Measurements from ENCODE around the gene MPIG6B. TPM values are rescaled to one million over a fixed set of nuclear protein-coding genes. Genes with fewer than 3 reads are reported as not detected.
A peak's percentile ranks its signal among the peaks of the same experiment; 100 is the strongest.

Gene MPIG6B
- polyA plus RNA-seq, 1 donor (not counting 4 experiments of a cell fraction or from before 2014, with no cell fraction given), result 0.10 TPM

- Histone ChIP-seq H3K9me1 (ENCODE audit: control insufficient read depth, extremely low read depth, insufficient read depth, low read length) (no peaks in the 10 kb centered on the region), H3K36me3 (ENCODE audit: control insufficient read depth in 2 of 2, extremely low read depth in 1 of 2, insufficient read depth in 2 of 2, low read length in 2 of 2) (no peaks in the 10 kb centered on the region), H3K4me1 (ENCODE audit: control insufficient read depth, extremely low read depth, insufficient read depth, low read length) (peaks cover 22% of the 10 kb centered on the region), H3K4me3 (ENCODE audit: control insufficient read depth in 2 of 3, extremely low read depth in 1 of 3, insufficient read depth in 2 of 3, low read depth in 1 of 3, low read length in 3 of 3) (no peak overlapping the region), H3K9ac (ENCODE audit: control insufficient read depth, extremely low read depth, insufficient read depth, low read length) (no peak overlapping the region), H3K79me2 (ENCODE audit: control insufficient read depth, insufficient read depth, low read length) (no peaks in the 10 kb centered on the region), H3K27ac (ENCODE audit: control insufficient read depth, insufficient read depth, low read length) (no peak overlapping the region), H3K27me3 (ENCODE audit: control insufficient read depth, extremely low read depth, insufficient read depth, low read length) (no peaks in the 10 kb centered on the region), H4K20me1 (ENCODE audit: control insufficient read depth, extremely low read depth, insufficient read depth, low read length) (no peaks in the 10 kb centered on the region), H3K9me3 (ENCODE audit: control insufficient read depth, low read depth, low read length) (no peaks in the 10 kb centered on the region), H2AFZ (ENCODE audit: control insufficient read depth, low read length) (peak overlapping the region; percentile 83), H3K4me2 (ENCODE audit: control insufficient read depth, extremely low read depth, insufficient read depth, low read depth, low read length) (peak overlapping the region; percentile 43)
- dilution Hi-C loops (cut with MboI; ENCODE audit: extremely low pct_ligation_motif_present, low sequenced_read_pairs), result no loop called here
- no peak for FAIRE-seq
- no peak for DNase-seq (ENCODE audit: low read depth, low spot score)
- peak; percentile 61 to 93 (median 74) for TF ChIP-seq CTCF (optimal IDR thresholded peaks at IDR 0.05 in 1 of 3, IDR thresholded peaks at IDR 0.05 in 1 of 3, conservative IDR thresholded peaks at IDR 0.05 in 1 of 3; ENCODE audit: extremely low read depth in 1 of 3, insufficient read depth in 2 of 3, low read length in 3 of 3)
- no peak for TF ChIP-seq EZH2 (IDR thresholded peaks at IDR 0.05; ENCODE audit: low read length)
These were observed 10.9 kb upstream of the MPIG6B start for GRCh38 chr6:31712296-31712695.

- Histone ChIP-seq H3K4me1 (ENCODE audit: control insufficient read depth, extremely low read depth, insufficient read depth, low read length) (peaks cover 33% of the 10 kb centered on the region), H3K79me2 (ENCODE audit: control insufficient read depth, insufficient read depth, low read length) (no peaks in the 10 kb centered on the region), H3K9ac (ENCODE audit: control insufficient read depth, extremely low read depth, insufficient read depth, low read length) (no peak overlapping the region), H3K27me3 (ENCODE audit: control insufficient read depth, extremely low read depth, insufficient read depth, low read length) (no peaks in the 10 kb centered on the region), H4K20me1 (ENCODE audit: control insufficient read depth, extremely low read depth, insufficient read depth, low read length) (no peaks in the 10 kb centered on the region), H3K4me3 (ENCODE audit: control insufficient read depth in 2 of 3, extremely low read depth in 1 of 3, insufficient read depth in 2 of 3, low read depth in 1 of 3, low read length in 3 of 3) (no peak overlapping the region), H3K36me3 (ENCODE audit: control insufficient read depth in 2 of 2, extremely low read depth in 1 of 2, insufficient read depth in 2 of 2, low read length in 2 of 2) (no peaks in the 10 kb centered on the region), H3K9me1 (ENCODE audit: control insufficient read depth, extremely low read depth, insufficient read depth, low read length) (no peaks in the 10 kb centered on the region), H2AFZ (ENCODE audit: control insufficient read depth, low read length) (no peak overlapping the region), H3K9me3 (ENCODE audit: control insufficient read depth, low read depth, low read length) (no peaks in the 10 kb centered on the region), H3K4me2 (ENCODE audit: control insufficient read depth, extremely low read depth, insufficient read depth, low read depth, low read length) (no peak overlapping the region), H3K27ac (ENCODE audit: control insufficient read depth, insufficient read depth, low read length) (no peak overlapping the region)
- DNase-seq (ENCODE audit: low read depth, low spot score), result no peak
- FAIRE-seq, result no peak
- TF ChIP-seq EZH2 (IDR thresholded peaks at IDR 0.05; ENCODE audit: low read length) (no peak), CTCF (optimal IDR thresholded peaks at IDR 0.05 in 1 of 3, IDR thresholded peaks at IDR 0.05 in 1 of 3, conservative IDR thresholded peaks at IDR 0.05 in 1 of 3; ENCODE audit: extremely low read depth in 1 of 3, insufficient read depth in 2 of 3, low read length in 3 of 3) (no peak)
- dilution Hi-C loops (cut with MboI; ENCODE audit: extremely low pct_ligation_motif_present, low sequenced_read_pairs), result no loop called here
These were observed 9.7 kb upstream of the MPIG6B start for GRCh38 chr6:31713465-31713864.

Measured in keratinocyte (primary cell).